ENCODE results near the gene ZMYND19.

DNA sequence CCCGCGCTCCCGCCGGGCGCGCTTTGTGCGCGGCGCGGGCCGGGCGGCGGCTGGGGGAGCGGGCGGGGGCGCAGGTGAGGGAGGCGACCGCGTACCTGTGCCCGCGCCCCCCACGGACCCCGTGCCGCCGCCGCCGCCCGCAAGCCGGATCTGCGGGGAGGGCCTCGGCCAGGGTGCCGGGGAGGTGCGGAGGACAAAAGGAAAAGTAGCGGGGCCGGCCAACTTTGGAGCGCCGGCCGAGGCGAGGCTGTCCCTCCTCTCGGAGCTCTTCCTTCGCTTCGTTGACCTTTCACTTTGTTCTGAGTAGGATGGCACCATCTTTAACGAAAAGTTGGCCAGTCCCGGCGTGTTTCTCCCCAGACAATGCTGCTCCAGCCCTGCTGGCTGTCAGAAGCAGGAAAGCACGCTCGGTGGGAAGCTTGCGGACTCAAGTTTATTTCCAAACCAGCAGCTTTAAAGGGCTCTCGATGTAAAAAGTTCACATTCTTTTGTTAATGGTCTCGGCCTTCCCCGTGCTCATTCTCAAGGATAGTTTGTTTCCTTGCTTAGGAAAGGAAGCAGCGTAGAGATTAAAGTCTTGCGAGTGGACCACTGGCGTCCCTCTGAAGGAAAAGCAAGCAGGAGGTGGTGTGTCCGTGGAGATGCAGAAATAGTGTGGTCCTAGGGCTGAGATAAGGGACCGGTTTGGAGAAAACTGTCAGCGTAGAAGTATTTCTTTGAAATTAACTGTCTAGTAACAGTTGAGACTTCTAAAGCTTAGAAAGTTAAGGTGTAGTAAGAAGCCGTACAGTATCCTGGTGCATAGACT lies 29.1 kb upstream of the ZMYND19 start:
- TF ChIP-seq, protein P1, sequence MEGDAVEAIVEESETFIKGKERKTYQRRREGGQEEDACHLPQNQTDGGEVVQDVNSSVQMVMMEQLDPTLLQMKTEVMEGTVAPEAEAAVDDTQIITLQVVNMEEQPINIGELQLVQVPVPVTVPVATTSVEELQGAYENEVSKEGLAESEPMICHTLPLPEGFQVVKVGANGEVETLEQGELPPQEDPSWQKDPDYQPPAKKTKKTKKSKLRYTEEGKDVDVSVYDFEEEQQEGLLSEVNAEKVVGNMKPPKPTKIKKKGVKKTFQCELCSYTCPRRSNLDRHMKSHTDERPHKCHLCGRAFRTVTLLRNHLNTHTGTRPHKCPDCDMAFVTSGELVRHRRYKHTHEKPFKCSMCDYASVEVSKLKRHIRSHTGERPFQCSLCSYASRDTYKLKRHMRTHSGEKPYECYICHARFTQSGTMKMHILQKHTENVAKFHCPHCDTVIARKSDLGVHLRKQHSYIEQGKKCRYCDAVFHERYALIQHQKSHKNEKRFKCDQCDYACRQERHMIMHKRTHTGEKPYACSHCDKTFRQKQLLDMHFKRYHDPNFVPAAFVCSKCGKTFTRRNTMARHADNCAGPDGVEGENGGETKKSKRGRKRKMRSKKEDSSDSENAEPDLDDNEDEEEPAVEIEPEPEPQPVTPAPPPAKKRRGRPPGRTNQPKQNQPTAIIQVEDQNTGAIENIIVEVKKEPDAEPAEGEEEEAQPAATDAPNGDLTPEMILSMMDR (IDR thresholded peaks at IDR 0.05; ENCODE audit: low read length), result no peak
- TF ChIP-seq EZH2 (optimal IDR thresholded peaks at IDR 0.05; ENCODE audit: low read depth, low read length) (no peak), EZH2phosphoT487 (IDR thresholded peaks at IDR 0.05; ENCODE audit: low read length) (no peak)

Data from MM.1S (cell line).